ENCODE data around the gene BTG2.
"Not testable (repeated sequence)": the region's sequence is repeated elsewhere in the genome, so short reads cannot be mapped to it uniquely, and the experiment has no call there.

Gene BTG2

GRCh38 chr1:203314025-203314759 lies 8.9 kb downstream of the BTG2 start:
- not testable (repeated sequence) for H3K79me2 ChIP-seq (ENCODE audit: control insufficient read depth, insufficient read depth, low read length); H3K36me3 ChIP-seq (ENCODE audit: control insufficient read depth, insufficient read depth, low read length); H4K5ac ChIP-seq (ENCODE audit: low read length); H3K79me1 ChIP-seq (ENCODE audit: low read length); H4K8ac ChIP-seq (ENCODE audit: low read depth, low read length); H2BK5ac ChIP-seq (ENCODE audit: low read length); H2BK15ac ChIP-seq (replicated peaks; ENCODE audit: low read depth); H3K23ac ChIP-seq (ENCODE audit: low read length); H3K4me3 ChIP-seq (ENCODE audit: low read length); H2AK5ac ChIP-seq (ENCODE audit: low read length); H3K4me1 ChIP-seq (ENCODE audit: control insufficient read depth, low read depth, low read length); H2BK120ac ChIP-seq (ENCODE audit: low read depth, low read length); H3K18ac ChIP-seq (ENCODE audit: low read length); H3K4ac ChIP-seq (ENCODE audit: low read depth, low read length); H3K9ac ChIP-seq (ENCODE audit: low read length); H3K4me2 ChIP-seq (ENCODE audit: low read length); H3K27ac ChIP-seq (ENCODE audit: low read depth, low read length); DNase-seq; H3K56ac ChIP-seq (ENCODE audit: low read length); H3K27me3 ChIP-seq (ENCODE audit: insufficient read depth, low read length, poor library complexity)
- no CpG with 5 or more reads among the region's 4 CpGs for WGBS (ENCODE audit: extremely low coverage, insufficient coverage, low lambda C conversion rate)

GRCh38 chr1:203316626-203317093 lies 11.3 kb downstream of the BTG2 start:
- no peaks in the 10 kb centered on the region for H3K79me1 ChIP-seq (ENCODE audit: low read length)
- no peak overlapping the region for H4K8ac ChIP-seq (ENCODE audit: low read depth, low read length)
- H3K18ac ChIP-seq (ENCODE audit: low read length): no peak overlapping the region
- WGBS (ENCODE audit: extremely low coverage, insufficient coverage, low lambda C conversion rate): no CpG with 5 or more reads among the region's 4 CpGs
- H4K5ac ChIP-seq (ENCODE audit: low read length): no peak overlapping the region
- no peaks in the 10 kb centered on the region for H3K79me2 ChIP-seq (ENCODE audit: control insufficient read depth, insufficient read depth, low read length)
- no peak overlapping the region for H2BK5ac ChIP-seq (ENCODE audit: low read length)
- no peak overlapping the region for H3K23ac ChIP-seq (ENCODE audit: low read length)
- no peak overlapping the region for H3K27ac ChIP-seq (ENCODE audit: low read depth, low read length)
- no peak overlapping the region for H2BK15ac ChIP-seq (replicated peaks; ENCODE audit: low read depth)
- H3K56ac ChIP-seq (ENCODE audit: low read length): no peak overlapping the region
- peaks cover 9% of the 10 kb centered on the region for H3K4me1 ChIP-seq (ENCODE audit: control insufficient read depth, low read depth, low read length)
- no peaks in the 10 kb centered on the region for H3K36me3 ChIP-seq (ENCODE audit: control insufficient read depth, insufficient read depth, low read length)
- H3K4me2 ChIP-seq (ENCODE audit: low read length): no peak overlapping the region
- no peak overlapping the region for H2AK5ac ChIP-seq (ENCODE audit: low read length)
- H3K4me3 ChIP-seq (ENCODE audit: low read length): no peak overlapping the region
- no peak overlapping the region for H2BK120ac ChIP-seq (ENCODE audit: low read depth, low read length)
- DNase-seq: no peak
- no peak overlapping the region for H3K4ac ChIP-seq (ENCODE audit: low read depth, low read length)
- H3K27me3 ChIP-seq (ENCODE audit: insufficient read depth, low read length, poor library complexity): no peaks in the 10 kb centered on the region
- no peak overlapping the region for H3K9ac ChIP-seq (ENCODE audit: low read length)

- H3K4ac ChIP-seq (ENCODE audit: low read depth, low read length): no peak overlapping the region
- no peak for DNase-seq
- H4K5ac ChIP-seq (ENCODE audit: low read length): no peak overlapping the region
- no peak overlapping the region for H3K18ac ChIP-seq (ENCODE audit: low read length)
- H2BK120ac ChIP-seq (ENCODE audit: low read depth, low read length): no peak overlapping the region
- H3K4me1 ChIP-seq (ENCODE audit: control insufficient read depth, low read depth, low read length): peaks cover 6% of the 10 kb centered on the region
- H3K4me3 ChIP-seq (ENCODE audit: low read length): no peak overlapping the region
- no peak overlapping the region for H3K23ac ChIP-seq (ENCODE audit: low read length)
- no peak overlapping the region for H2BK15ac ChIP-seq (replicated peaks; ENCODE audit: low read depth)
- no peaks in the 10 kb centered on the region for H3K27me3 ChIP-seq (ENCODE audit: insufficient read depth, low read length, poor library complexity)
- whole genome bisulfite sequencing (ENCODE audit: extremely low coverage, insufficient coverage, low lambda C conversion rate): no CpG with 5 or more reads among the region's 7 CpGs
- no peak overlapping the region for H2BK5ac ChIP-seq (ENCODE audit: low read length)
- no peaks in the 10 kb centered on the region for H3K79me2 ChIP-seq (ENCODE audit: control insufficient read depth, insufficient read depth, low read length)
- H3K27ac ChIP-seq (ENCODE audit: low read depth, low read length): no peak overlapping the region
- H3K4me2 ChIP-seq (ENCODE audit: low read length): no peak overlapping the region
- H3K79me1 ChIP-seq (ENCODE audit: low read length): no peaks in the 10 kb centered on the region
- no peaks in the 10 kb centered on the region for H3K36me3 ChIP-seq (ENCODE audit: control insufficient read depth, insufficient read depth, low read length)
- no peak overlapping the region for H4K8ac ChIP-seq (ENCODE audit: low read depth, low read length)
- no peak overlapping the region for H3K9ac ChIP-seq (ENCODE audit: low read length)
- H2AK5ac ChIP-seq (ENCODE audit: low read length): no peak overlapping the region
- no peak overlapping the region for H3K56ac ChIP-seq (ENCODE audit: low read length)
Measured at GRCh38 chr1:203317429-203318228, 12.3 kb downstream of the BTG2 start.

DNA sequence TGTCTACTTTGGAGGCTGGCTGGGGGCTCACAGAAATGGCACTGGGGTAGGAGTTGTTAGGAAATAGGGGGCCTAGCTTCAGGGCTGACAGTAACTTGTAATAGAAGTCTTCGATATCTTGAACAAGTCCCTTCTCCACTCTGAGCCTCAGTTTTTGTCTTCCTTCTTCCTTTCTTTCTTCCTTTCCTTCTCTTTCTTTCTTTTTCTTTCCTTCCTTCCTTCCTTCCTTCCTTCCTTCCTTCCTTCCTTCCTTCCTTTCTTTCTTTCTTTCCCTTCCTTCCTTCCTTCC lies 12.9 kb downstream of the BTG2 start:
- no peak overlapping the region for H3K4me3 ChIP-seq (ENCODE audit: low read length)
- H3K79me2 ChIP-seq (ENCODE audit: control insufficient read depth, insufficient read depth, low read length): no peaks in the 10 kb centered on the region
- no peaks in the 10 kb centered on the region for H3K79me1 ChIP-seq (ENCODE audit: low read length)
- no peak overlapping the region for H3K18ac ChIP-seq (ENCODE audit: low read length)
- no peak overlapping the region for H4K5ac ChIP-seq (ENCODE audit: low read length)
- H3K23ac ChIP-seq (ENCODE audit: low read length): no peak overlapping the region
- DNase-seq: no peak
- H2BK15ac ChIP-seq (replicated peaks; ENCODE audit: low read depth): no peak overlapping the region
- no peak overlapping the region for H2BK120ac ChIP-seq (ENCODE audit: low read depth, low read length)
- H3K27me3 ChIP-seq (ENCODE audit: insufficient read depth, low read length, poor library complexity): no peaks in the 10 kb centered on the region
- H3K36me3 ChIP-seq (ENCODE audit: control insufficient read depth, insufficient read depth, low read length): no peaks in the 10 kb centered on the region
- no peak overlapping the region for H3K27ac ChIP-seq (ENCODE audit: low read depth, low read length)
- WGBS (ENCODE audit: extremely low coverage, insufficient coverage, low lambda C conversion rate): no CpG with 5 or more reads among the region's 1 CpG
- H3K4me2 ChIP-seq (ENCODE audit: low read length): no peak overlapping the region
- no peak overlapping the region for H3K56ac ChIP-seq (ENCODE audit: low read length)
- no peak overlapping the region for H4K8ac ChIP-seq (ENCODE audit: low read depth, low read length)
- no peak overlapping the region for H3K4ac ChIP-seq (ENCODE audit: low read depth, low read length)
- H2BK5ac ChIP-seq (ENCODE audit: low read length): no peak overlapping the region
- H3K9ac ChIP-seq (ENCODE audit: low read length): no peak overlapping the region
- peaks cover 6% of the 10 kb centered on the region for H3K4me1 ChIP-seq (ENCODE audit: control insufficient read depth, low read depth, low read length)
- H2AK5ac ChIP-seq (ENCODE audit: low read length): no peak overlapping the region

DNA sequence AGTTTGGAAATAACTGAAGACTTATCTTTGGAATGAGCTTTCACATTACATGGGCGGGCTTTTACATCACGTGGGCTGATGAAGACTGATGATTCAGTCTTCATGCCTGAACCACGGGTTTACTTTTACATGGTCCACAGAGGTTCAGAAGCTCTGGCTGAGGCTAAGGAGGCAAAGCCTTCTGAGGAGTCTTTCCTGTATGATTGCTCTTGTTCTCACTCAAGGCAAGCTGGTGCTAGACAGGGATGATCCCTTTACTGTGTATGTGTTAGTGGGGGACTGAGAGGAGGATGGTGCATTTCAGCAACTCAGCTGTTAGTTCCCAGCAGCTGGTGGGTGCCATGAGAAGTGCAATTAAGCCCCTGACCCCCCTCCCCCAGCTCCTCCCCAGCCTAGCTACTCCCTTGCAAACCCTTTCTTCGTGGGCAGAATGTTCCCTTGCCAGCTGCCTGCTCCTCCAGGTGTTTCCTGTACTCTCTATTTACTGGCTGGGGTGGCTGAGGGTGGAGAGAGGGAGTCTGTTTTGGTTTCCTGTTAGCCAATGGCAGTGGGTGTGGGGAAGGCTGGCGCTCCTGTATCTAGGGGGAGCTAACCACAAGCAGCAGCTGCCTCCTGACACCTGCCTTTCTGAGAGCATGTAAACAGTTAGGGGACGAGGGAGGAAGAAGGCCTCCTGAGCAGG lies 15.4 kb downstream of the BTG2 start:
- no peak overlapping the region for H4K8ac ChIP-seq (ENCODE audit: low read depth, low read length)
- no peak overlapping the region for H2BK120ac ChIP-seq (ENCODE audit: low read depth, low read length)
- H3K79me2 ChIP-seq (ENCODE audit: control insufficient read depth, insufficient read depth, low read length): no peaks in the 10 kb centered on the region
- H3K56ac ChIP-seq (ENCODE audit: low read length): no peak overlapping the region
- no peak overlapping the region for H3K27ac ChIP-seq (ENCODE audit: low read depth, low read length)
- no peak overlapping the region for H3K4ac ChIP-seq (ENCODE audit: low read depth, low read length)
- no peak overlapping the region for H4K5ac ChIP-seq (ENCODE audit: low read length)
- H3K4me3 ChIP-seq (ENCODE audit: low read length): no peak overlapping the region
- H2AK5ac ChIP-seq (ENCODE audit: low read length): no peak overlapping the region
- DNase-seq: peak; percentile 67
- H3K18ac ChIP-seq (ENCODE audit: low read length): no peak overlapping the region
- H3K79me1 ChIP-seq (ENCODE audit: low read length): no peaks in the 10 kb centered on the region
- WGBS (ENCODE audit: extremely low coverage, insufficient coverage, low lambda C conversion rate): no CpG with 5 or more reads among the region's 6 CpGs
- no peak overlapping the region for H3K4me2 ChIP-seq (ENCODE audit: low read length)
- H3K36me3 ChIP-seq (ENCODE audit: control insufficient read depth, insufficient read depth, low read length): no peaks in the 10 kb centered on the region
- peaks cover 6% of the 10 kb centered on the region for H3K4me1 ChIP-seq (ENCODE audit: control insufficient read depth, low read depth, low read length)
- no peak overlapping the region for H3K23ac ChIP-seq (ENCODE audit: low read length)
- H2BK15ac ChIP-seq (replicated peaks; ENCODE audit: low read depth): no peak overlapping the region
- no peaks in the 10 kb centered on the region for H3K27me3 ChIP-seq (ENCODE audit: insufficient read depth, low read length, poor library complexity)
- H3K9ac ChIP-seq (ENCODE audit: low read length): no peak overlapping the region
- no peak overlapping the region for H2BK5ac ChIP-seq (ENCODE audit: low read length)

Measured in mesendoderm (in vitro differentiated cells).